ENCODE measurements around the gene RMI2.

RMI2 gene

DNA sequence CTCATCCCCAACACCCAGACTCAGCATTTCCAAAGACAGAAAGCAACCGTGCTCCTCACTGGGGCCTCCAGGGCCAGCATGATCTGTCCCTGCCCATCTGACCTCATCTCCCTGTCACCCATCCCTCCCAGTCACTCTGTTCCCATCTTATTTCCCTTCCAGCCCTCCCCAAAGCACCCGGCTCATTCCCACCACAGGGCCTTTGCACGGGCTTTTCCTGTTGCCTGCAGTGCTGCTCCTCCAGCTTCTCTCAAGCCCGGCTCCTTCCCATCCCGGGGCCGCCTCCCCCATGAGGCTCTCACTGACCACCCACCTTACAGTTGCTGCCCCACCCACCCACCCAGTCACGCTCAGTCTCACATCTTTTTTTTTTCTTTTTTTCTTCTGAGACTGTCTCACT lies 54.8 kb downstream of the RMI2 start:
- TF ChIP-seq, protein P1, sequence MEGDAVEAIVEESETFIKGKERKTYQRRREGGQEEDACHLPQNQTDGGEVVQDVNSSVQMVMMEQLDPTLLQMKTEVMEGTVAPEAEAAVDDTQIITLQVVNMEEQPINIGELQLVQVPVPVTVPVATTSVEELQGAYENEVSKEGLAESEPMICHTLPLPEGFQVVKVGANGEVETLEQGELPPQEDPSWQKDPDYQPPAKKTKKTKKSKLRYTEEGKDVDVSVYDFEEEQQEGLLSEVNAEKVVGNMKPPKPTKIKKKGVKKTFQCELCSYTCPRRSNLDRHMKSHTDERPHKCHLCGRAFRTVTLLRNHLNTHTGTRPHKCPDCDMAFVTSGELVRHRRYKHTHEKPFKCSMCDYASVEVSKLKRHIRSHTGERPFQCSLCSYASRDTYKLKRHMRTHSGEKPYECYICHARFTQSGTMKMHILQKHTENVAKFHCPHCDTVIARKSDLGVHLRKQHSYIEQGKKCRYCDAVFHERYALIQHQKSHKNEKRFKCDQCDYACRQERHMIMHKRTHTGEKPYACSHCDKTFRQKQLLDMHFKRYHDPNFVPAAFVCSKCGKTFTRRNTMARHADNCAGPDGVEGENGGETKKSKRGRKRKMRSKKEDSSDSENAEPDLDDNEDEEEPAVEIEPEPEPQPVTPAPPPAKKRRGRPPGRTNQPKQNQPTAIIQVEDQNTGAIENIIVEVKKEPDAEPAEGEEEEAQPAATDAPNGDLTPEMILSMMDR (IDR thresholded peaks at IDR 0.05): no peak
- H3K4me1 ChIP-seq: peaks cover 0 to 8% (median 0%) of the 10 kb centered on the region in 4 donors
- no peak for DNase-seq
- no peak overlapping the region for H3K27ac ChIP-seq
- no peak overlapping the region for H3K4me3 ChIP-seq
- H3K36me3 ChIP-seq: no peaks in the 10 kb centered on the region
- intact Hi-C loops (cut with DNase I; ENCODE audit: low total_unique reads): loop anchor here (10.0 kb wide), 1 partner anchor 415 kb away; no protein-coding TSS in a partner anchor
- no peaks in the 10 kb centered on the region for H3K9me3 ChIP-seq
- no peaks in the 10 kb centered on the region for H3K27me3 ChIP-seq

Measured in tibial artery (tissue), 4 donors.